ENCODE results near the gene QKI.

Gene QKI

DNA sequence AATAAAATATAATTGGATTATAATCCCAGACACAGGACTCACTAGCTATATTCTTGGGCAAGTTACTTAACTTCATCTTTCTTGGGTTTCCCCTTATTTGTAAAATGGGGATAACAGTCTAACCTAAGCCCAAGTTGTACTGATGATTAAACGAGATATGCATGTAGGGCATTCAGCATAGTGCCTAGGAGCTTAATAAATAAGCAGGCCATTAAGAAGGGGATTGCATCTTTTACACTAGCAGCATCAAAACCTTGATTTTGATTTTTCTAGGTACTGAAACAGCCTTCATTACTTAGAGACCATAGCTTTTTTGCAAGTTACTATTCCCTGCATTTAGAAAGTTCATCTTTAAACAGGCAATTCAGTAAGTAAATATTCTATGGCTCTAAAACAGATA, 2.2 kb upstream of the QKI start:
- no peaks in the 10 kb centered on the region for H3K36me3 ChIP-seq (ENCODE audit: control insufficient read depth in 2 of 2, insufficient read depth in 2 of 2, low read length in 2 of 2)
- peaks cover 5 to 37% of the 10 kb centered on the region in 2 donors for H3K27me3 ChIP-seq (ENCODE audit: control insufficient read depth in 2 of 2, insufficient read depth in 2 of 2, low read length in 2 of 2)
- H3K9ac ChIP-seq (ENCODE audit: low read depth in 1 of 2, low read length in 2 of 2) = peak overlapping the region in 1 of 2 donors; percentile 70
- H3K4me1 ChIP-seq (ENCODE audit: control insufficient read depth in 2 of 2, insufficient read depth in 2 of 2, low read length in 2 of 2) = no peaks in the 10 kb centered on the region
- no peaks in the 10 kb centered on the region for H3K9me3 ChIP-seq (ENCODE audit: control insufficient read depth in 2 of 2, low read length in 2 of 2)
- peak overlapping the region; percentile 92 to 94 for H3K27ac ChIP-seq (ENCODE audit: low read depth in 2 of 2, low read length in 2 of 2)
- peak overlapping the region in 1 of 2 donors; percentile 81 for H3K4me3 ChIP-seq (ENCODE audit: low read length in 2 of 2)

DNA sequence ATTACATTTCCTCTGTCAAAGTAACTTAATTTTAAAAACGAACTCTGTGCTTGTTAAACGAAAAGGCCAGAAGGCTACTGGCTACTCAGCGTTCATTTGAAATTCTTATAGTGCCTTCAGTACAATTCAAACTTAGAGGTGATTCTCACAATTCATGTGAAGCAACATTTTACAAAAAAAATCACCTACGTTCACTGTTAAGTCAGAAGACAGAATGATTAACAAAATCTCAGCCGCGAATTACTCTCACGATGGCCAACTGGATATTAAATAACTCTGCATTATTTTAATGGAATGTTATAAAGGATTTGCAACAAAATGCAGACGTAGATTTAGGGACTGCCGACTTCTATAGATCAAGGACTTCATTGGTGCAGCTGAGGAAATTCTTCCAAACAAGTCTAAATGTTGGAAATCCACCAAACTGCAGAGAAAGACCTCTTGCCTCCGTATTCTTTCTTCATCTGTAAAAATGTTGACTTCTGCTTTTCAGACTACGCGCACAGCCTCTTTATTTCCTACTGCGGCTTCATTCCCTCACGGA, 1.6 kb upstream of the QKI start:
- H3K9ac ChIP-seq (ENCODE audit: low read depth in 1 of 2, low read length in 2 of 2) = peak overlapping the region; percentile 68 to 70
- H3K9me3 ChIP-seq (ENCODE audit: control insufficient read depth in 2 of 2, low read length in 2 of 2) = no peaks in the 10 kb centered on the region
- no peaks in the 10 kb centered on the region for H3K36me3 ChIP-seq (ENCODE audit: control insufficient read depth in 2 of 2, insufficient read depth in 2 of 2, low read length in 2 of 2)
- peak overlapping the region; percentile 65 to 81 for H3K4me3 ChIP-seq (ENCODE audit: low read length in 2 of 2)
- H3K27me3 ChIP-seq (ENCODE audit: control insufficient read depth in 2 of 2, insufficient read depth in 2 of 2, low read length in 2 of 2) = peaks cover 5 to 37% of the 10 kb centered on the region in 2 donors
- peak overlapping the region; percentile 92 to 94 for H3K27ac ChIP-seq (ENCODE audit: low read depth in 2 of 2, low read length in 2 of 2)
- H3K4me1 ChIP-seq (ENCODE audit: control insufficient read depth in 2 of 2, insufficient read depth in 2 of 2, low read length in 2 of 2) = no peaks in the 10 kb centered on the region

DNA sequence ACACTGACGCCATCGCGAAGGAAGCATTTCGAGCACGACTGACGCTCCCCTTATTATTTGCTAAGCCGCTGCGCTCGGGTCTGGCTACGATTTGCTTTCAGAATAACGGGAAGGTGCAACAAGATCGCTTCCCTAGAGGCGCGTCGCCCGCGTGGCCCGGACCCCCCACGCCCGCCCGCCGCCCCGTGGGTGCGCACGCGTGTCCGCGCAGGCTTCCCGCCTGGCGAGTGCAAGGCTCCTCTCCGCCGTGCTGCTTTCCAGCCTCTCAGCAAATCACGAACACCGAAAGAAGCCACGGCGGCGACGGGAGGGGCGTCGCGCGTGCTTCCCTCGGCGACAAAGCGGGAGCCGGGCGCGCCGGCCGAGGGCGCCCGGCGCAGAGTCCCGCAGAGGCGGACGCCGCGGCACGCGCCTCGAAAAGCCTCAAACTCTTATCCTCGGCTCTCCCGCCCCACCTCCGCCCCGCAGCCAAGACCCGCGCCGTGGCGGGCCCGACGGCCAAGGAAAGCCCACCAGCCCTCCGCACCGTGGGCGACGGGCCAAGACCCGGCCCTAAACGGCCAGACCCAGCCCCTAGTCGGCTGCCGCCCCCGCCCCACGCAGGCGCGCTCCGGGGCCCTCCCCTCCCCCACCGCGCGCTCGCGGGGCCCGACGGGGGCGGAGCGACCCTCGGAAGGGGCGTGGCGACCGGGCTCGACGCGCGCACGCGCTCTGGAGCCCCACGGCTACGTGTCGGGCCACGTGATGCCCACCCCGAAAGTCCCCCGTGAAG, 987 bp upstream of the QKI start:
- no peaks in the 10 kb centered on the region for H3K9me3 ChIP-seq (ENCODE audit: control insufficient read depth in 2 of 2, low read length in 2 of 2)
- no peaks in the 10 kb centered on the region for H3K4me1 ChIP-seq (ENCODE audit: control insufficient read depth in 2 of 2, insufficient read depth in 2 of 2, low read length in 2 of 2)
- H3K9ac ChIP-seq (ENCODE audit: low read depth in 1 of 2, low read length in 2 of 2) = peak overlapping the region; percentile 68 to 70
- peaks cover 3 to 35% of the 10 kb centered on the region in 2 donors for H3K27me3 ChIP-seq (ENCODE audit: control insufficient read depth in 2 of 2, insufficient read depth in 2 of 2, low read length in 2 of 2)
- peak overlapping the region; percentile 65 to 81 for H3K4me3 ChIP-seq (ENCODE audit: low read length in 2 of 2)
- no peaks in the 10 kb centered on the region for H3K36me3 ChIP-seq (ENCODE audit: control insufficient read depth in 2 of 2, insufficient read depth in 2 of 2, low read length in 2 of 2)
- H3K27ac ChIP-seq (ENCODE audit: low read depth in 2 of 2, low read length in 2 of 2) = peak overlapping the region; percentile 92 to 94

DNA sequence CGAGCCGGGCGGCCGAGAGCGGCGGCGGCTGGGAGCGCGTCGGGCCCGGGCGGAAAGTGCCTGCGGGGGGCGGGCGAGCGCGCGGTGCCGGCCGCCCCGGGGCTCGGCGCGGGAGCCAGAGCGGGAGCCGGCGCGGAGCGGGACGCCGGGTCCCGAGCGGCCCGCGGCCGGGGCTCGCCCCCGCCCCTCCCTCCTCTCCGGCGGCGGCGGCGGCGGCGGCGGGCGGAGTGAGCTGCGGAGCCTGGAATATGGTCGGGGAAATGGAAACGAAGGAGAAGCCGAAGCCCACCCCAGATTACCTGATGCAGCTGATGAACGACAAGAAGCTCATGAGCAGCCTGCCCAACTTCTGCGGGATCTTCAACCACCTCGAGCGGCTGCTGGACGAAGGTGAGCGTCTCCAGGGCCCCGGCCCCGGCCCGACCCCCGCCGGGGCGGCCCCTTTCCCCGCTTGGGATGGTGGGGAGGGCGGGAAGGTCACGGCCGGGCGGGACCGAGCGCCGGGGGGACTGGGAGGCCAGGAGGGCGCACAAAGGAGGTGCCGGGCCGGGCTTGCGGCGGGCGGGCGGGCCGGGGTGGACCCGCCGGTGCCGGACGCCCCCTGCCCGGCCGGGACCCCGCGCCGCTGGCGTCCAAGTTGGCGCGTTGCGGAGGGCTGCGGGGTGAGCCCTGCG, 565 bp downstream of the QKI start:
- Histone ChIP-seq H3K9me3 (ENCODE audit: control insufficient read depth in 2 of 2, low read length in 2 of 2) (no peaks in the 10 kb centered on the region), H3K4me1 (ENCODE audit: control insufficient read depth in 2 of 2, insufficient read depth in 2 of 2, low read length in 2 of 2) (no peaks in the 10 kb centered on the region), H3K9ac (ENCODE audit: low read depth in 1 of 2, low read length in 2 of 2) (peak overlapping the region; percentile 48 to 80), H3K27ac (ENCODE audit: low read depth in 2 of 2, low read length in 2 of 2) (peak overlapping the region; percentile 83 to 91), H3K4me3 (ENCODE audit: low read length in 2 of 2) (peak overlapping the region; percentile 81 to 87), H3K36me3 (ENCODE audit: control insufficient read depth in 2 of 2, insufficient read depth in 2 of 2, low read length in 2 of 2) (no peaks in the 10 kb centered on the region), H3K27me3 (ENCODE audit: control insufficient read depth in 2 of 2, insufficient read depth in 2 of 2, low read length in 2 of 2) (peaks cover 0 to 35% of the 10 kb centered on the region in 2 donors)

GRCh38 chr6:163415620-163416556, 1.4 kb downstream of the QKI start:
- Histone ChIP-seq H3K36me3 (ENCODE audit: control insufficient read depth in 2 of 2, insufficient read depth in 2 of 2, low read length in 2 of 2) (no peaks in the 10 kb centered on the region), H3K4me1 (ENCODE audit: control insufficient read depth in 2 of 2, insufficient read depth in 2 of 2, low read length in 2 of 2) (peaks cover 0 to 2% of the 10 kb centered on the region in 2 donors), H3K4me3 (ENCODE audit: low read length in 2 of 2) (peak overlapping the region; percentile 81 to 87), H3K27me3 (ENCODE audit: control insufficient read depth in 2 of 2, insufficient read depth in 2 of 2, low read length in 2 of 2) (peaks cover 0 to 34% of the 10 kb centered on the region in 2 donors), H3K9me3 (ENCODE audit: control insufficient read depth in 2 of 2, low read length in 2 of 2) (no peaks in the 10 kb centered on the region), H3K27ac (ENCODE audit: low read depth in 2 of 2, low read length in 2 of 2) (peak overlapping the region; percentile 83 to 91), H3K9ac (ENCODE audit: low read depth in 1 of 2, low read length in 2 of 2) (peak overlapping the region; percentile 48 to 80)

GRCh38 chr6:163416557-163417253, 2.2 kb downstream of the QKI start:
- Histone ChIP-seq H3K27me3 (ENCODE audit: control insufficient read depth in 2 of 2, insufficient read depth in 2 of 2, low read length in 2 of 2) (peaks cover 0 to 31% of the 10 kb centered on the region in 2 donors), H3K27ac (ENCODE audit: low read depth in 2 of 2, low read length in 2 of 2) (peak overlapping the region; percentile 83 to 91), H3K4me3 (ENCODE audit: low read length in 2 of 2) (peak overlapping the region; percentile 81 to 87), H3K9ac (ENCODE audit: low read depth in 1 of 2, low read length in 2 of 2) (peak overlapping the region; percentile 48 to 80), H3K9me3 (ENCODE audit: control insufficient read depth in 2 of 2, low read length in 2 of 2) (no peaks in the 10 kb centered on the region), H3K36me3 (ENCODE audit: control insufficient read depth in 2 of 2, insufficient read depth in 2 of 2, low read length in 2 of 2) (no peaks in the 10 kb centered on the region), H3K4me1 (ENCODE audit: control insufficient read depth in 2 of 2, insufficient read depth in 2 of 2, low read length in 2 of 2) (peaks cover 0 to 2% of the 10 kb centered on the region in 2 donors)

GRCh38 chr6:163417595-163417994, 3.1 kb downstream of the QKI start:
- H3K27me3 ChIP-seq (ENCODE audit: control insufficient read depth in 2 of 2, insufficient read depth in 2 of 2, low read length in 2 of 2) = peaks cover 0 to 29% of the 10 kb centered on the region in 2 donors
- H3K9me3 ChIP-seq (ENCODE audit: control insufficient read depth in 2 of 2, low read length in 2 of 2) = no peaks in the 10 kb centered on the region
- H3K27ac ChIP-seq (ENCODE audit: low read depth in 2 of 2, low read length in 2 of 2) = no peak overlapping the region
- H3K9ac ChIP-seq (ENCODE audit: low read depth in 1 of 2, low read length in 2 of 2) = no peak overlapping the region
- no peaks in the 10 kb centered on the region for H3K36me3 ChIP-seq (ENCODE audit: control insufficient read depth in 2 of 2, insufficient read depth in 2 of 2, low read length in 2 of 2)
- peaks cover 0 to 2% of the 10 kb centered on the region in 2 donors for H3K4me1 ChIP-seq (ENCODE audit: control insufficient read depth in 2 of 2, insufficient read depth in 2 of 2, low read length in 2 of 2)
- H3K4me3 ChIP-seq (ENCODE audit: low read length in 2 of 2) = peak overlapping the region; percentile 22 to 46

DNA sequence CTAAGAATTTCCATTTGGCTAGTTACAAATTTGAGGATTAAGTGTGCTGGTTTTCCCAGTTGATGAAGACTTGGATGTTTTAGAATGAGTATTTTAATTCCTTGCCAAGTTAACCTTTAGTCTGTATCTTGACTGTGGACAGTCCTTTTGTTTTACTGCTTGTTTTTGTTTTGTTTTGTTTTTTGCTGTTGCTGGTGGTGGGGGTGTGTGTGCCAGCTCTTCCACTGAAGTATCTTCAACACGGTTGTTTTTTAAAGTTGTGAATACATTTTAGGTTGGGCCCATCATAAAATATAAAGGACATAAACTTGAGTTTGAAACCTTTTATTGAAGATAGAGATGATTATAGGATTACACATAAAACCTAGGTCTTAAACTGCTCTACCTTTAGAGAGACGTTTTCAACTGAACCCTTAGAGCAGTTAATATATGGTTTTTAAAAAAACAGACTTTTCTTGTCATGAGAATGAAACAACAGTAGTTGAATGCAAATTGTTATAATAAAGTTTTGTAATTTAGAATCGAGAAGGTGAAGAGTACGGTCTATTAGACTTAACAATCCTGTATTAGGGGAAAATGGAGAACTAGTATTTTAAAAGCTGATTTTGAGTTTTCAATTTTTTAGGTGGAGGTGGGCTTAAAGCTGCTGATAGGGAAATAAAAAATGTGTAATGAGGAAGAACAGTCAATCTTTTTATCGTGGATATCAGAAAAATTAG, 4.0 kb downstream of the QKI start:
- Histone ChIP-seq H3K36me3 (ENCODE audit: control insufficient read depth in 2 of 2, insufficient read depth in 2 of 2, low read length in 2 of 2) (no peaks in the 10 kb centered on the region), H3K27ac (ENCODE audit: low read depth in 2 of 2, low read length in 2 of 2) (no peak overlapping the region), H3K4me1 (ENCODE audit: control insufficient read depth in 2 of 2, insufficient read depth in 2 of 2, low read length in 2 of 2) (peaks cover 0 to 2% of the 10 kb centered on the region in 2 donors), H3K4me3 (ENCODE audit: low read length in 2 of 2) (peak overlapping the region in 1 of 2 donors; percentile 20), H3K9ac (ENCODE audit: low read depth in 1 of 2, low read length in 2 of 2) (no peak overlapping the region), H3K9me3 (ENCODE audit: control insufficient read depth in 2 of 2, low read length in 2 of 2) (no peaks in the 10 kb centered on the region), H3K27me3 (ENCODE audit: control insufficient read depth in 2 of 2, insufficient read depth in 2 of 2, low read length in 2 of 2) (peaks cover 0 to 25% of the 10 kb centered on the region in 2 donors)
